Lung microvascular endothelial cell (primary cell): Measurements from ENCODE around the gene SRGAP3. TPM values are rescaled to one million over a fixed set of nuclear protein-coding genes. Genes with fewer than 3 reads are reported as not detected.

ENCODE experiments used
- DNase-seq, 2 donors: peaks; one replicate each; pipeline versions ENCODE4 v3.0.0 to v3.0.0-alpha.2; 2010; ENCODE audit warnings: low read depth in 2 of 2
- total RNA-seq: library from RNA; depleted of rRNA; stranded (reverse); fragments of >200 nt; gene quantifications from 2 replicates; pipeline ENCODE4 v1.2.1, GENCODE V29; 2014

Gene SRGAP3
- total RNA-seq, 1 donor from 2014 or later: 8.3 TPM

GRCh38 chr3:9175421-9175820 lies 74.0 kb downstream of the SRGAP3 start:
- DNase-seq: peak in 1 of 2 donors; percentile 59

GRCh38 chr3:9173445-9173844 lies 76.0 kb downstream of the SRGAP3 start:
- DNase-seq: no peak

GRCh38 chr3:9172851-9173321 lies 76.6 kb downstream of the SRGAP3 start:
- DNase-seq: peak in 1 of 2 donors; percentile 79

GRCh38 chr3:9170851-9171160 lies 78.6 kb downstream of the SRGAP3 start:
- no peak for DNase-seq

GRCh38 chr3:9169956-9170850 lies 79.2 kb downstream of the SRGAP3 start:
- no peak for DNase-seq

GRCh38 chr3:9169326-9169725 lies 80.1 kb downstream of the SRGAP3 start:
- DNase-seq: no peak

GRCh38 chr3:9168241-9168741 lies 81.2 kb downstream of the SRGAP3 start:
- DNase-seq: no peak

- DNase-seq: no peak
These were observed 82.2 kb downstream of the SRGAP3 start for GRCh38 chr3:9167222-9167621.

- no peak for DNase-seq
These were observed 84.0 kb downstream of the SRGAP3 start for GRCh38 chr3:9165421-9165820.

- DNase-seq: no peak
These were observed 86.2 kb downstream of the SRGAP3 start for GRCh38 chr3:9163289-9163688.

- no peak for DNase-seq
These were observed 87.6 kb downstream of the SRGAP3 start for GRCh38 chr3:9161811-9162210.

- DNase-seq: no peak
These were observed 88.1 kb downstream of the SRGAP3 start for GRCh38 chr3:9161298-9161697.

GRCh38 chr3:9158865-9159630 lies 90.4 kb downstream of the SRGAP3 start:
- DNase-seq: no peak

GRCh38 chr3:9157651-9158362 lies 91.6 kb downstream of the SRGAP3 start:
- no peak for DNase-seq

GRCh38 chr3:9156604-9157003 lies 92.8 kb downstream of the SRGAP3 start:
- DNase-seq: no peak

GRCh38 chr3:9155028-9155427 lies 94.4 kb downstream of the SRGAP3 start:
- DNase-seq: no peak

- DNase-seq: no peak
These were observed 95.4 kb downstream of the SRGAP3 start for GRCh38 chr3:9153904-9154619.

GRCh38 chr3:9151240-9151639 lies 98.2 kb downstream of the SRGAP3 start:
- no peak for DNase-seq

- DNase-seq: peak in 1 of 2 donors; percentile 45
These were observed 99.9 kb downstream of the SRGAP3 start for GRCh38 chr3:9149566-9149965.

- DNase-seq: no peak
These were observed 101.6 kb downstream of the SRGAP3 start for GRCh38 chr3:9147896-9148266.

GRCh38 chr3:9147215-9147895 lies 102.1 kb downstream of the SRGAP3 start:
- DNase-seq: peak; percentile 41 to 86
